Gastroesophageal sphincter (tissue), 4 donors: ENCODE data around the gene MYO18B. TPM values are rescaled to one million over a fixed set of nuclear protein-coding genes. Genes with fewer than 3 reads are reported as not detected.

Experiments
- ATAC-seq: fragments of 150-250 bp; one replicate; pipeline ENCODE4 v1.9.1; 2016; ENCODE audit warnings: mild to moderate bottlenecking, moderate library complexity
- H3K27ac ChIP-seq, 4 donors: fragments of 200-600 bp; sonication (generic) in 3 of 4; 1 replicate in 3 of 4; 2 replicates in 1 of 4; pipeline ENCODE4 v1.5.1; 2016 to 2019
- H3K27me3 ChIP-seq: fragments of 200-600 bp; sonication (generic); one replicate; pipeline ENCODE4 v1.5.1; 2019
- H3K36me3 ChIP-seq, 2 donors: fragments of 200-600 bp; sonication (generic); one replicate each; pipeline ENCODE4 v1.5.1; 2019; ENCODE audit warnings: control low read depth in 1 of 2
- H3K4me1 ChIP-seq, 3 donors: fragments of 200-600 bp; sonication (generic); 1 replicate in 2 of 3; 2 replicates in 1 of 3; pipeline ENCODE4 v1.5.1; 2016 to 2019; ENCODE audit warnings: control low read depth in 2 of 3
- H3K4me3 ChIP-seq, 2 donors: fragments of 200-600 bp; sonication (generic); one replicate each; pipeline ENCODE4 v1.5.1; 2019; ENCODE audit warnings: mild to moderate bottlenecking in 1 of 2, moderate library complexity in 1 of 2
- H3K9me3 ChIP-seq, 3 donors: fragments of 200-600 bp; sonication (generic); one replicate each; pipeline ENCODE4 v1.5.1; 2017 to 2019; ENCODE audit warnings: control low read depth in 2 of 3
- CTCF ChIP-seq, 4 experiments: fragments of 200-600 bp in 2 of 4; fragments of 450-650 bp in 2 of 4; sonication (generic) in 1 of 4; IDR thresholded peaks; one replicate each; pipeline ENCODE4 v1.5.1; 2017 to 2019; ENCODE audit warnings: antibody characterized with exemption in 4 of 4, mild to moderate bottlenecking in 2 of 4, moderate library complexity in 2 of 4
- EP300 ChIP-seq: sonication (generic); formaldehyde crosslinking; IDR thresholded peaks from one replicate; pipeline ENCODE4 v1.6.1; 2017; ENCODE audit warnings: antibody characterized with exemption, mild to moderate bottlenecking
- POLR2A ChIP-seq, 2 donors: fragments of 450-650 bp; IDR thresholded peaks; one replicate each; pipeline ENCODE4 v1.6.1; 2017; ENCODE audit warnings: antibody characterized with exemption in 2 of 2, mild to moderate bottlenecking in 2 of 2, moderate library complexity in 1 of 2
- POLR2AphosphoS5 ChIP-seq: sonication (generic); formaldehyde crosslinking; IDR thresholded peaks from one replicate; pipeline ENCODE4 v1.6.1; 2017; ENCODE audit warnings: antibody characterized with exemption
- WGBS, 2 donors: methylation state at CpG; one replicate each; pipeline ENCODE4 v1.1.5; 2018; ENCODE audit warnings: low coverage in 1 of 2; 5-methylcytosine and 5-hydroxymethylcytosine counted together
- total RNA-seq, 4 donors: library from RNA; depleted of rRNA; stranded (reverse); fragments of >200 nt; gene quantifications; one replicate each; pipeline ENCODE4 v1.1.0, GENCODE V29; 2016

Gene MYO18B
- total RNA-seq, 4 donors from 2014 or later, result 0.19 to 6.9 (median 1.4) TPM; not detected in 1

GRCh38 chr22:25815561-25815960 is 73.6 kb downstream of the MYO18B start:
- no peaks in the 10 kb centered on the region for H3K4me1 ChIP-seq
- H3K36me3 ChIP-seq, result no peaks in the 10 kb centered on the region
- no peak for ATAC-seq
- TF ChIP-seq EP300 (no peak), POLR2A (IDR thresholded peaks at IDR 0.05) (no peak), CTCF (IDR thresholded peaks at IDR 0.05) (no peak), POLR2AphosphoS5 (no peak)
- no peak overlapping the region for H3K27ac ChIP-seq
- H3K4me3 ChIP-seq, result no peak overlapping the region
- peaks cover 47% of the 10 kb centered on the region for H3K27me3 ChIP-seq
- H3K9me3 ChIP-seq, result no peaks in the 10 kb centered on the region
- WGBS, 2 donors, result 79 to 86% methylated on average over 1 to 2 of the region's 2 CpGs

GRCh38 chr22:25816522-25817059 is 74.6 kb downstream of the MYO18B start:
- TF ChIP-seq POLR2A (IDR thresholded peaks at IDR 0.05), result no peak
- TF ChIP-seq EP300, result no peak
- TF ChIP-seq POLR2AphosphoS5, result no peak
- TF ChIP-seq CTCF (IDR thresholded peaks at IDR 0.05), result no peak
- H3K36me3 ChIP-seq, result no peaks in the 10 kb centered on the region
- H3K4me1 ChIP-seq, result no peaks in the 10 kb centered on the region
- no peaks in the 10 kb centered on the region for H3K9me3 ChIP-seq
- WGBS, 2 donors, result 46 to 68% methylated on average over 2 to 6 of the region's 7 CpGs
- no peak for ATAC-seq
- H3K27me3 ChIP-seq, result peaks cover 51% of the 10 kb centered on the region
- no peak overlapping the region for H3K4me3 ChIP-seq
- no peak overlapping the region for H3K27ac ChIP-seq

GRCh38 chr22:25817092-25817943 is 75.3 kb downstream of the MYO18B start:
- Histone ChIP-seq H3K4me1 (no peaks in the 10 kb centered on the region), H3K27ac (no peak overlapping the region), H3K9me3 (no peaks in the 10 kb centered on the region), H3K27me3 (peaks cover 58% of the 10 kb centered on the region), H3K4me3 (no peak overlapping the region), H3K36me3 (no peaks in the 10 kb centered on the region)
- no peak for ATAC-seq
- TF ChIP-seq EP300, result no peak
- TF ChIP-seq CTCF (IDR thresholded peaks at IDR 0.05), result no peak
- no peak for TF ChIP-seq POLR2A (IDR thresholded peaks at IDR 0.05)
- TF ChIP-seq POLR2AphosphoS5, result no peak
- WGBS, 2 donors, result 55 to 59% methylated on average over 4 of the region's 5 CpGs

- WGBS, 2 donors, result 89 to 94% methylated on average over 3 of the region's 4 CpGs
- TF ChIP-seq POLR2A (IDR thresholded peaks at IDR 0.05) (no peak), CTCF (IDR thresholded peaks at IDR 0.05) (no peak), EP300 (no peak), POLR2AphosphoS5 (no peak)
- H3K36me3 ChIP-seq, result no peaks in the 10 kb centered on the region
- no peak overlapping the region for H3K27ac ChIP-seq
- no peak for ATAC-seq
- H3K4me3 ChIP-seq, result no peak overlapping the region
- H3K27me3 ChIP-seq, result peaks cover 64% of the 10 kb centered on the region
- H3K4me1 ChIP-seq, result no peaks in the 10 kb centered on the region
- H3K9me3 ChIP-seq, result no peaks in the 10 kb centered on the region
Measured at GRCh38 chr22:25818541-25818940, 76.6 kb downstream of the MYO18B start.

- H3K9me3 ChIP-seq, result no peaks in the 10 kb centered on the region
- WGBS, 2 donors, result 75 to 98% methylated on average over 6 of the region's 6 CpGs
- H3K36me3 ChIP-seq, result no peaks in the 10 kb centered on the region
- ATAC-seq, result no peak
- no peaks in the 10 kb centered on the region for H3K4me1 ChIP-seq
- no peak overlapping the region for H3K4me3 ChIP-seq
- H3K27me3 ChIP-seq, result peaks cover 54% of the 10 kb centered on the region
- no peak overlapping the region for H3K27ac ChIP-seq
- no peak for TF ChIP-seq POLR2A (IDR thresholded peaks at IDR 0.05)
- no peak for TF ChIP-seq EP300
- no peak for TF ChIP-seq CTCF (IDR thresholded peaks at IDR 0.05)
- TF ChIP-seq POLR2AphosphoS5, result no peak
Measured at GRCh38 chr22:25822344-25822743, 80.4 kb downstream of the MYO18B start.
